Fibroblast of the aortic adventitia (primary cell): ENCODE results near the gene KLHDC9. TPM values are rescaled to one million over a fixed set of nuclear protein-coding genes. Genes with fewer than 3 reads are reported as not detected.

Source experiments
- DNase-seq: peaks from one replicate; pipeline ENCODE4 v3.0.0-alpha.2; 2010; ENCODE audit warnings: low read depth
- H3K4me3 ChIP-seq: 2 replicates; pipeline ENCODE4 v1.5.1; 2011; ENCODE audit warnings: low read depth, mild to moderate bottlenecking, control low read depth, low read length, moderate library complexity
- CTCF ChIP-seq: IDR thresholded peaks from 2 replicates; pipeline ENCODE4 v1.5.1; 2011; ENCODE audit warnings: mild to moderate bottlenecking, low read length, control low read depth, inconsistent platforms; ENCODE audit not compliant: insufficient read depth
- total RNA-seq: library from RNA; depleted of rRNA; stranded (reverse); fragments of >200 nt; gene quantifications from 2 replicates; pipeline ENCODE4 v1.2.3, GENCODE V29; 2012; ENCODE audit warnings: low replicate concordance

Gene KLHDC9
- total RNA-seq, 1 donor: 0.90 TPM

- H3K4me3 ChIP-seq: no peak overlapping the region
- no peak for TF ChIP-seq CTCF
- peak; percentile 45 for DNase-seq
Measured at GRCh38 chr1:161083748-161084596, 14.2 kb upstream of the KLHDC9 start.

GRCh38 chr1:161084597-161084988 is 13.6 kb upstream of the KLHDC9 start:
- H3K4me3 ChIP-seq: no peak overlapping the region
- DNase-seq: no peak
- no peak for TF ChIP-seq CTCF

GRCh38 chr1:161085165-161085564 is 13.0 kb upstream of the KLHDC9 start:
- no peak for DNase-seq
- TF ChIP-seq CTCF: no peak
- H3K4me3 ChIP-seq: no peak overlapping the region

DNA sequence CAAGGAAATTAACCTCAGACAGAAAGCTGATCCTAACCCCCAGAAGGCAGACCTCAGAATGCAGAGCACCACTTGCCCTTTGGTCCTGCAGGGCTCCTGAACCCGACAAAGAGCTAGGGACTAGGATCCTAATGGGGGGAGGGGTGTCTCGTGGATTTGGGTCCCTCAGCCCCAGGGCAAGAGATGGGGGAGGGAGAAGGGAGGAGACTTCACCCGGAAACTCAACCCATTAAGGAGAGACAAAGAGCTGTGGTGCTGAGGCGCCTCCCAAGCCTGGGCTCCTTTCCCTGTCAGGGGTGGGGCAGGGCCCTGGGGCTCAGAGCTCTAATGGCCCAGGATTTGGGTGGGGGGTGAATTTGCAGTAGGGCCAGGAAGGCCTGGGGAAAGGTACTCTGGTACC is 11.7 kb upstream of the KLHDC9 start:
- no peak for DNase-seq
- H3K4me3 ChIP-seq: no peak overlapping the region
- TF ChIP-seq CTCF: no peak

- no peak for TF ChIP-seq CTCF
- peak; percentile 31 for DNase-seq
- no peak overlapping the region for H3K4me3 ChIP-seq
Measured at GRCh38 chr1:161088587-161089110, 9.5 kb upstream of the KLHDC9 start.

- DNase-seq: no peak
- no peak for TF ChIP-seq CTCF
- H3K4me3 ChIP-seq: no peak within 1 kb of the TSS
Measured at GRCh38 chr1:161089251-161089924, 8.8 kb upstream of the KLHDC9 start, which contains the start of gene NECTIN4. Gene NECTIN4 (minus strand): TSS chr1:161089558. CDS start chr1:161089296, 262 bp downstream.
